D341Med (cell line): ENCODE measurements around the gene VAT1.
"Not testable (repeated sequence)": the region's sequence is repeated elsewhere in the genome, so short reads cannot be mapped to it uniquely, and the experiment has no call there.

ENCODE experiments used
- DNase-seq: peaks from one replicate; pipeline ENCODE4 v3.0.0; 2012; ENCODE audit warnings: low spot score

The VAT1 gene

DNA sequence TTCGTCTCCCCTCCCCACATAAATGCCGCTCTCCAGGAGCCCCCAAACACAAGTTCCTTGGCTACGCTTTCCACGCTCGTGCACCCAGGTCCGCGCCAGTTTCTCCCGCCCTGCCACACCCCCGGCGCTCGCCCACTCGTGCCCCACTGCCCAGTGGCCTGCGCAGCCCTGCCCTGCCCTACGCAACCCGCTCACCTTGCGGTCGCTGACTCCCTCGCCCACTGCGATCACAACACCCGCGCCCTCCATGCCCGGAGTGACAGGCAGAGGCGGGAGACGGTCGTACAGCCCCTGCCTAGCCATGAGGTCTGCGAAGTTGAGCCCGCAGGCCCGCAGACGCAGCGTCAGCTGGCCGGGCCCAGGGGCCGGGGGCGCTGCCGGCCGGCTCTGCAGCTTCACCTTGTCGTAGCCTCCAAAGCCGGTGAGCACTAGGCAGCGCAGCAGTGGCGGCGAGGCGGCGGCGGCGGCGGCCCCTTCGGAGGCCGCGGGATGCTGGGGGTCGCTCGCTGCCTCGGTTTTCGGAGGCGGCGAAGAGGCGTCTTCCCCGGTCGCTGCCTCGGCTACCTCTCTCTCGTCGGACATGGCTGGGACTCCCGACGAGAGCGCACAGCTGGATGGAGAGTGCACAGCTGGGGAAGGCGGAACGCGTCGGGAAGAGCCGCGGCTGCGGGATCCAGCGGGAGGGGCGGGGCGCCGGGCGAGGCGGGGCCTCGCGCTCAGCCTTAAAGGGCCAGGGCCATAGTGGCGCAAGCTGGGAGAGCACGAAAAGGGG lies at the start of gene VAT1:
Gene VAT1 (minus strand): TSS at position 645 of the 772 bp plus-strand sequence. CDS start 63 bp downstream, at position 582.
- DNase-seq = peak; percentile 97

DNA sequence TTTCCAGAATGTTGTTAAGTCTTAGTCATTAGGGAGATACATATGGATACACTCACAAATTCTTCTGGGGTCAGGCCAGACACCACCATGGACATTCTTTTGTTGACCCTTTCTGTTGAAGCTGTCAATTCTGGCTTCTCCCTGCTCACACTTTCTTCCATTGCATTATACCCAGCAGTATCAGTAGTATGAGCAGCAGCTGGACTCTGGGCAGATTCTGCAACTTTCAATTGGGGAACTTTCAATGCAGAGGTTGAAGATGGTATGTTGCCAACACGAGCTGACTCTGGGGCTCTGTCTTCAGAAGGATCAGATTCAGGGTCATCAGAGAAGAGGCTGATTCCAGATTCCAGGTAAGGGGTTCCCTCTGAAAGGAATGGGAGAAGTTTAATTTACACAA lies 48.7 kb upstream of the VAT1 start:
- DNase-seq = no peak

DNA sequence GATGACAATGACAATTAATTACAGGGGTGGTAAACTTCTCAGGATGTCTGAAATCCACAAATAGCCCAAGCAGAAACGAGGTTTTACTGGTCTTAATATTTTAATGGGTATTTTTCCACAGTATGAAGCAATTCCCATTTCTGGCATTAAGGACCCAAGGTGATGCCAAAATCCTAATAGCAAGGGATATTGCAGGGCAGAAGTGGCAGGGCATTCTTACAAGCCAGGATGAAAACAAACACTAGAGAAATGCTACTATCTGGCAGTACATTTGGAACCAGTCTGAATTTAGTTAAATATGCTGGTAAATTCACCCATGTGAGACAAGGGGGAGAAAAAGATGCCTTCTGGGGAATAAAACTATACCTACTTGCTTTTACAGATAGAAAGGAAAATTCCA lies 48.1 kb upstream of the VAT1 start:
- no peak for DNase-seq

DNA sequence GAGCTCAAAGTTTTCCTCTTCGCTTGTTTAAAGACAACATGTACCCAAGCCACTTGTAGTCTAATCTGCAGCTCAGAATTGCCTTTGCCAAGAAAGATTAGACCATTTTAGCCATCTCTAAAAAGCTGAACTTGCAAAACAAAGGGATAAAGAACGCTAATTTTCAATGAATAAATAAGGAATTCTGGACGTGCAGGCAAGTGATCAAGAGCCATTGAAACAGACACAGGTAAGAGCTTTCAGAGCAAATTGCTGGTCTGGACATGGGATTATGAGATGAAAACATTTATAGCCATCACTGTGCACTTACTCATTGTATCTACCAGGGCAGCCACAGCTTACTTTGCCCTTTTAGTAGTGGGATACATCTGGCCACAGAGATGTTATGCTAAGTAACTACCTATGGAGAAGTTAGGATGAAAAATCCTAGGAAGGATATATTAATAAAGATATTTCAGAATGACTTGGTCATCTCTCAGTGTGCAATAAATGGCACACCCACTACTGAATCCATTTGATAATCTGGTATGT lies 47.2 kb upstream of the VAT1 start:
- DNase-seq = no peak

DNA sequence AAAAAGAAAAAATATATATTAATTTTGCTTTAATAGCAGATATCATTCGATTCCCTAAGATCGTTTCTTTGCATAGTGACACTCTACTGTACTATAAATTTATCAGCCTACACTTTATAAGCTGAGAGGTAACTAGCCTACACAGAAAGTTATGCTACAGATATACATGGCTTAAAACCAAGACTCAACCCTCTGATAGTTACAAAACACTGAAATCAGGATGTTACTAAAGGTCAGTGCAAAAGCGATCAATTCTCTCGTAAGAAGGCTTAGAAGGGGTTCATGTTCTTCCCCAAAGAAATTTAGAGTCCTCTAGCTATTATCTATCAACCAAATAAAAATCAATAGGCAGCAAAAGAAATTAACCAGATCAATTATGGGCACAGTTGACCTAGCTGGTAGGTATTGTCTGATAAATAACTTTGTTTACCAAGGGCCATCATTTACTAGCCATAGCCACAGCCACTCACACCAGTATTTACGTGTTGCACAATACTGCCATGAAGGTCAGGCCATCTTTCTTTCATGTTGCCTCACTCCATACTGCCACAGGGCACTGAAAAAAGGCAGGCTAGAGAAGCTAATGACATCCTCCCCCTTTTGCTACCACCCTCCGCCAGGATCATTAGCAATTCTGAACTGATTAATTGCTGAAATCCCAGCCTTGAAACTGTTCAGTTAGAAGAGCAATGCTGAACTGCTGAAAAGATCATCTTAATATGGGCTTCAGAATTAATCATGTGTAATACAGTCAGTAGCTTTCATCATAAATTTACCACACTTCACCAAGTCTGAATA lies 46.6 kb upstream of the VAT1 start:
- no peak for DNase-seq

DNA sequence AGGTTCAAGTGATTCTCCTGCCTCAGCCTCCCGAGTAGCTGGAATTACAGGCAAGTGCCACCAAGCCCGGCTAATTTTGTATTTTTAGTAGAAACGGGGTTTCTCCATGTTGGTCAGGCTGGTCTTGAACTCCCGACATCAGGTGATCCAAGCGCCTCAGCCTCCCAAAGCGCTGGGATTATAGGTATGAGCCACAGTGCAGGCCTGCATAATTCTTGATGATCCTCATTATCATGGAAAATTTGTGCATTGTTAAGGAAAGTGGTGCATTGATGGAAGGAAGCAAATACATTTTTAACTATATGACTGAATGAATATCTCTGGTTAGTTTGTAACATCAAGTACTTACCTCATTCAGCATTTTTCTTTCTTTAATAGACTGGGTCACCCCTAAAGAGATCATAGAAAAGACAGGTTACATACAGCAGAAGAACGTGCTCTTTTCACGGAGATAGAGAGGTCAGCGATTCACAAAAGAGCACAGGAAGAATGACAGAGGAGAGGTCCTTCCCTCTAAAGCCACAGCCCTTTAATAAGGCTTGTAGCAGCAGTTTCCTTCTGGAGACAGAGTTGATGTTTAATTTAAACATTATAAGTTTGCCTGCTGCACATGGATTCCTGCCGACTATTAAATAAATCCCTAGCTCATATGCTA lies 40.9 kb upstream of the VAT1 start:
- no peak for DNase-seq

DNA sequence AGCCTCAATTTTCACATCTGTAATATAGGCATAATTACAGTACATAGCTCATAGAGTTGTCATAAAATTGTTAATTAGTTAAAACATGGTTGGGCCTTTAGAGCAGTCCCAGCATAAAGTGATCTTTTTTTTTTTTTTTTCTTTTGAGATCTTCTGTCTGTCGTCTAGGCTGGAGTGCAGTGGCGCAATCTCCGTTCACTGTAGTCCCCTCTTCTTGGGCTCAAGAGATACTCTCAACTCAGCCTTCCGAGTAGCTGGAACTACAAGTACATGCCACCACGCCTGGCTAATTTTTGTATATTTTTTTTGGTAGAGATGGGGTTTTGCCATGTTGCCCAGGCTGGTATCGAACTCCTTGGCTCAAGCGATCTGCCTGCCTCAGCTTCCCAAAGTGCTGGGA lies 33.9 kb upstream of the VAT1 start:
- no peak for DNase-seq

DNA sequence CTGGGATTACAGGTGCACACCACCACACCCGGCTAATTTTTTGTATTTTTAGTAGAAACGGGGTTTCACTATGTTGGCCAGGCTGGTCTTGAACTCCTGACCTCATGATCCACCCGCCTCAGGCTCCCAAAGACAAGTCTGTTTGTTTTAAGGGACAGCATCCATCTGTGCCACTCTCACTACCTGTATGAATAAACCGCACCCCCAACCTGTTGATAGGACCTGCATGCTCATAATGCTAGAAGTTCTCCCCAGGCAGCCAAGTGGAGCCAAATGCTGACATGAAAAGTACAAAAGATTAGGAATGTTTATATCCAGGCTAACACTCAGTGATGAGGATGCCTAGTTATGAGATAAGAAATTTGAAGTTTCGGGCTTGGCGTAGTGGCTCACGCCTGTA lies 30.8 kb upstream of the VAT1 start:
- not testable (repeated sequence) for DNase-seq

DNA sequence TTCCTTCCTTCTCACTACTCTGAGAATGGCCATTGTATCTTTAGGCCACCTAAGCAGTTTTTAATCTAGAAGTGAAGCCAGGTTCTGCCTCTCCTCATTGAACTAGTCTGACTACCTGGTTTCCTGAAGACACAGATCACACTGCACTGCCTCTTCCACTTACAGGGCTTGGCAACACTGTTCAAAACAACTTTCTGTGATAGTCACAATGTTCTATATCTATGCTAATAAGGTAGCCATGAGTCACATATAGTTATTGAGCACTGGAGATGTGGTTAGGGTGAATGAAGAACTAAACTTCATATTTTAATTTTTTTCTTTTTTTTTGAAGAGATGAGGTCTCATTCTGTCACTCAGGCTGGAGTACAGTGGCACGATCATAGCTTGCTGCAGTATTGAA lies 29.8 kb upstream of the VAT1 start:
- no peak for DNase-seq

DNA sequence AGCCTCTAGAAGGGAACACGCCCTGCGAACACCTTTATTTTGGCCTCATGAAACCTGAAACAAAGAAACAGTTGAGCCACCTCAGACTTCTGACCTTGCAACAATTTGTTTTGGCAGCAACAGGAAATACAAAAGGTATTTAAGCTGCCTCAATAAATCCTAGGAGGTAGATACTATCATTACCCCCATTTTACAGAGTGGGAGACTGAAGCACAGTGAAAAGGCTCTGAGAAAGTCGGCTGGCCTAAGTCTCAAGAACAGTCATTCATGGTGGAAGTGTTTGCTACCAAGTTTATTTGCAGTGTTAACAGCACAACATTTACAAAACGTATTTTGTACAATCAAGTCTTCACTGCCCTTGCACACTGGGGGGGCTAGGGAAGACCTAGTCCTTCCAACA lies 21.8 kb upstream of the VAT1 start:
- DNase-seq = no peak

DNA sequence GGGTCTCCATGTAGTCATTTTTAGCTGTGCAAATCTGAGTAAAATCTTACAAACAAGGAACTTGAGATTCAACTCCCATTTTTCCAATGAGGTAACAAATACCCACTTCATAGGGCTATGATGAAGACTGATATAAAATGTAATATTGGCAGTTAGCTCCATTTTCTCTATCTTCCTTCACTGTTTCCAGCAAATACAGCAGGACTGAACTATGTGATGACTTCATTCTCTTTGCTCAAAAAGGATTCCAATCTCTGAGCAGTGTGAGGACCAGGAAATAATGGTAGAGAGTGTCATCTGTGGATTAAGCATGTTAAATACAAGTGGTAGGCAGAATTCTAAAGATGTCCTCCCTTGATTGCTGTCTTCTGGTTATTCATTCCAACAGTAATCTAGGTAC lies 21.1 kb upstream of the VAT1 start:
- no peak for DNase-seq

DNA sequence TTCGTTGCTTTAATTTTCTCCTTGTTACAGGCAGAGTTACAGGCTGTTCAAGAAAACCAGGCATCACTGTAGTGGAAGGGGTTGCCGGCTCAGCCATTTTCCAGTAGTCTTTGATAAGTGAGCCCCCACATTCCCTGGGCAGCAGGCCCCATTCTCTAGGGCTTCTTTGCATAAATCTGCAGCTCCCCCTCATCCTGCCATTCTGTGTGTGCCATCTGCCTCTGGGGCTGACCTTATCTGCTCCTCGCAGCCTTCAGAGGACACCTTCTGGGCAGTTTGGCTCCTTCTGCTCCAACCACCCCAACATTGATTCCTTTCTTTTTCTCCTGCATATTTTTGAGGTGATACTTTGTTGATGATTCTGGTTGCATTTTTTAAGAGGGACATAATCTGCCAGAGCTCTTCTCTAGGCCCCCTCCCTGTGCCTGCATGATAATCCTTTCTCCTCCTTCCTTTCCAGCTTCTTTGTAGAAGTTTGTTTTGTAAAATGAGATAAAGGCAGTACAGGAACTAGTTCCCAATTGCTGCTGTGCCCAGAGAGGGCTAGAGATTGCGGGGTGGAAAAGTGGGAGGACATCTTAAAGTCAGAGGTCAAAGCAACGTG lies 19.9 kb upstream of the VAT1 start:
- DNase-seq = no peak

DNA sequence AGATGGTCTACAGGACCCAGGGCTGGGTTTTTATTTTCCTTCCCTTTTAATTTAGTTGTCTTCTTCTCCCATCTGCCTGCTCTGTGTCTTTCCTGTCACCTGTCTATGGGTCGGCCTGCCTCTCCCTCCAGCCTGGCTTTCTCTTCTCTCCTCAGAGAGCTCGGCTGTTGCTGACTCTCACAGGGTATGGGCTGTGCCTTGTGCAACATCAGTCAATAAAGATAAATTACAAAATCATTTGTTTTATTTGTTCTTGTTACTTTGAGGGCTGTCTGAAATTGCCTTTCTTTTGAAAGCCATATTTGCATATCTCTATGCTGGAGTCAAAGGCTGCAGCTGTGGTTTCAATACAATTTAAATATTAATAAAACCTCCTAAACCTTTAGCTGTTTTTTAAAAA lies 18.5 kb upstream of the VAT1 start:
- DNase-seq = no peak

DNA sequence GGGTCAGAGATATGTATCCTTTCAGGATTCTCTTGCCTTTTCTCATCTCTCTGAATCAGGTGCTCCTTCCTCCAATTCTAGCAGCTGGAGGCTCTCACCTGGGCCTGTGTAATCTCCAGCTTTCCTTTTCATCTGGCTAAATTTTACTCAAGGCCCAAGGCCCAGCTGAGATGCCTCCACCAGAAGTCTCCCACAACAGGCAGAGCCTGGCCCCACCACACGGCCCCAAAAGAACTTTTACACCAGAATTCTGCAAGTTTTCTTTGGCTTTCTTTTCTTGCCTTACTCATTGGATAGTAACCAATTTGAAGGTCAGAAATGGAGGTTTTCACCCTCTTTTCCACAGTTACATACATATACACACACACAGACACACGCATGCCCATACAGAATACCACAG lies 17.5 kb upstream of the VAT1 start:
- DNase-seq = no peak

DNA sequence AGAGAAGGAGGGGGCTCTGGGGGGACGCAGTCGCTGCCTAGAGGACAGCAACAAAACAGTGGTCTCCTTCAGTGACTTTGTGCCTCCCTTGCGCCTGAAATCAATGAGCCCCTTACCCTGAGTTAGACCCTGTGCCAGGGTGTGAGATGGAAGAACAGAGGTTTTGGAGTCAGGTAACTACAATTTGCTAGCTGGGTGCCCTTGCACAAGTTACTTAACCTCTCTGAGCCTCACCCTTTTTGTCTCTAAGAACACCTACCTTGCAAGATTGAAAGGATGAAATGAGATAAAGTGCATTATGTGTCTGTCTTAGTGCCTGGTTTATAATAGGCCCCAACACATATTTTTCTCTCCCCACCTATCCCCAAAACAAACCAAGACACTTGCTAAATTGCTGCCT lies 12.7 kb upstream of the VAT1 start:
- DNase-seq = no peak

DNA sequence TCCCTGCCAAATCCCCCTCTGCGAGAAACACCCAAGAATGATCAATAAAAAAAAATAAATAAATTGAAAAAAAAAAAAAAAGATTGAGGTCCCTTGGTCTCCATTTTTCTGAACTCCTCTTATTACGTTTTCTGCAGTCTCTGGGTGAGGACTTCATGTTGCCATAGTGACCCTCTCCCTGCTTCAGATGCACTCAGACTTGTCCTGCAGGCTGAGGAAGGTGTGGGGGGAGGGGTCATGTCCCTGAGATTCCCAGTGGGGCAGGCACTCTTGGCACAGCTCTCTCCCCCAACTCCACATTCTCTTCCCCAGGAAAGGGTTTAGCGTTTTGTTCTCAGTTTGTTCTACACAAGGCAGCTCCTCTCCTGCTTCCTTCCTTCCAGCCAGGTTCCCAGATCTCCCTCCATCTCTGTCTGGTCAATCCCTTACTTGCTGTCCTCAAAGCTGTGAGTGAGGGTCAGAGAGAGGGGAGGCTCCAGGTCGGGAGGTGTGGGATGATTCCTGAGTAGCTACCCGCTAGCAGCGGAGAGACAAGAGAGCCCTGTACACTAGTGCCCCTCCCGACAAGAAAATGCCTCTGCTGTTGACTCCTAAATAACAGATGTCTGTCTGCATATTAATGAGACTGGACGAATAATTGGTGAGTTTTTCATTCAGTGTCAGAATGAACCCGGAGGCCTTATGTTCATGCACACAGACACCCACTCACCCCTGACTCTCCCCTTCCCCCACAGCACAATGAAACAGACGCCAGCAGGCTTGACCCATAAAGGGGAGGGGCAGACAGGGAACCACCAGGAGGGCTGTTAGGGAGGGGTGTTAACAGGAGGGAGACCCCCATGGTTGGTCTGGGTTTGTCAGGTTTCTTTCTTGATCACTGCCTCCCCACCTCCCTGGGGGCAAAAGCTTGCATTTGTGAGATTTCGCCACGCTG lies 12.0 kb upstream of the VAT1 start:
- no peak for DNase-seq

DNA sequence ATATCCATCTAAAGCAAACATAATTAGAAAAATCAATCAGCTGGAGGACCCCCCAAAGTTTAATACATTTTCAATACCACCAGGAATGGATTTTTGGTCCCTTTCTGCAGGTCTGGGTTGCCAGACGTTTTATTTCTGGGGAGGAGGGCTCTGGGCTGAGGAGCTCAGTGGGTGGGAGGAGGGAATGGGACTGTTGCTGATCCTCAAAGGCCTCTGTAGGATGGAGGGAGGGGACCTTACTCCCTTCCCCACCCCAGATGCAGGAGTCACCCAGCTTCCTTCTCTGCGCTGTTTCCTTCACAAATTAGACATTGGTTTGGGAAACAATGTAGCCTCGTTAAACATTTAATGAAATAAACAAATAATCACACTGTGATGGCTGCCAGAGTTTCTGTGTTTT lies 9.5 kb upstream of the VAT1 start:
- DNase-seq = no peak

DNA sequence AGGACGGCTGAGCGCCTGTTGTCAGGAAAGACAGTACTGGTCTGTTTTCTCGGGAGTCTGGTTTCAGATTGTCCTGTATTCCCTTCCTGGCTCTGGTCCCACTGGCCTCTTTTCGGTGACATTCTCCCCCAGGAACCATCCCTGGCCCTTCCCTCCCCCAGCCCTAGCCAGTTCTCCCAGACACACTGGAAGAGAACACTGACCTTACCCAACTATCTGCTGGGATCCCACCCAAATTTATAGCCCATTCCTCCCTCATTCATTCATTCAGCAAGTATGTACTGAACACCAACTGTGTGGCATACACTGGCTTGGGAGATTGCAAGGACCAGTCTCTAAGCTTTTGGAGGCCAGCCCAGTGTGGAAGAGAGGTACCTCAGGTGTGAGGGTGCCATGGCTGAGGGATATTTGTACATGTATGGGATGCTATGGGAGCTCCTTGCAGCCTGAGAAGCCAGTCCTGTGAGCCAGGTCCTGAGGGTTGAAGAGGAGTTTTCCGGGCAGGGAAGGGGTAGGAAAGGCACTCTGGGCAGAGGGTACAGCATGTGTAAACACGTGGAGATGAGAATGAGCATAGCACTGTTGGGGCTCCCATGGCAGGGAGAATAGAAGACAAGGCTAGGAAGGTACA lies 8.1 kb upstream of the VAT1 start:
- DNase-seq = no peak

DNA sequence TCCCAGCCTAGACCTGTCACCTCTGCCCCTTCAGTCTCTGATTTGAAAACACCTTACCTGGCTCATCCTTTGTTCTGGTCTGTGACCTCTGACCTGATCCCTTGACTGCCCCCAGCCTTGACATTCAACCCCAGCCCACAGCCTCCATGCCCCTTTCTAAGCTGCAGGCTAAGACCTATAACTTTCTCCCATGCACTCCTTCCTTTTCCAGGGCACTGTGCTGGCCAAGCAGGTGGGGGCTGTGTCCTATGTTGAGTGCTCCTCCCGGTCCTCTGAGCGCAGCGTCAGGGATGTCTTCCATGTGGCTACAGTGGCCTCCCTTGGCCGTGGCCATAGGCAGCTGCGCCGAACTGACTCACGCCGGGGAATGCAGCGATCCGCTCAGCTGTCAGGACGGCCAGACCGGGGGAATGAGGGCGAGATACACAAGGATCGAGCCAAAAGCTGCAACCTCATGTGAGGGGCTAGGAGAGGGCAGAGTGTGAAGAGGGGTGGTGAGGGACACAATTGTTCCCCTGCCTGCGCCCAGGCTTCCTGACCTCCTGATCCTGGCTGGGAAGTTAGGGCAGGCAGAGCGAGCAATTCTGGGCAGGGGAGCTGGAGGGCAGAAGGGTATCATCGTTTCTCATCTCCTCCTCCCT lies 6.2 kb upstream of the VAT1 start:
- no peak for DNase-seq
